Forelimb muscle (tissue), 1 donor: ENCODE results near the gene ZSCAN5A. TPM values are rescaled to one million over a fixed set of nuclear protein-coding genes. Genes with fewer than 3 reads are reported as not detected.
A peak's percentile ranks its signal among the peaks of the same experiment; 100 is the strongest.
"Not testable (repeated sequence)": the region's sequence is repeated elsewhere in the genome, so short reads cannot be mapped to it uniquely, and the experiment has no call there.

Experiments used
- DNase-seq: peaks from one replicate; pipeline ENCODE4 v3.0.0-alpha.2; 2013; ENCODE audit warnings: low read depth
- polyA plus RNA-seq: library from polyadenylated mRNA; unstranded; fragments of 120-200 nt; gene quantifications from one replicate; pipeline ENCODE4 v1.2.1, GENCODE V29; 2013; ENCODE audit not compliant: insufficient read length

Gene ZSCAN5A
- polyA plus RNA-seq, 1 donor, result 6.0 TPM

- no peak for DNase-seq
Measured at GRCh38 chr19:56273563-56274117, 41.0 kb downstream of the ZSCAN5A start.

DNA sequence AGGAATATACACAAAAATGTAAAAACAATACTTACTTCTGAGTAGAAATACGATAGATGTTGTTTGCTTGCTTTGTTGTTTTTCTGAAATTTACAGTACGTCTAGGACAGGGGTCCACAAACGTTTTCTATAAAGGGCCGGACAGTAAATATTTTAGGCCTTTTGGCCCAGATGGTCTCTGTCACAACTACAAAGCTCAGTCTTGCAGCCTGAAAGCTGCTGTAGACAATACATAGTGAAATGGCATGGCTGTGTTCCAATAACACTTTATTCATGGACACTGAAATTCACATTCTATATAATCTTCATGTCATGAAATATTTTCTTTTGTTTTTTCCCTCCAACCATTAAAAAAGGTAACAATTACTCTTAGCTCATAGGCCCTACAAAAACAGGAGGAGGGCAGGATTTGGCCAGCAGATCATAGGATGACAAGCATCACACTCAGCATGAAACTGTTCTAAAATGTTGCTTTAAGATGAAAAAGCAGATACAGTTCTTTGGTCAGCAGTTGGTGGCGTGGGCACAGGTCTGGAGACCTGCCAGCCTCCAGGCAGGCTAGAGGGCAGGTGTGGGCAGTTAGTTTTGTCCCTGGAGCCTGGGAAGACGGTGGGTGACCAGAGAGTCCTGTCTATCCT lies 42.4 kb downstream of the ZSCAN5A start, which contains the start of gene EDDM13:
Gene EDDM13 (plus strand): TSS at position 588 of the 638 bp plus-strand sequence. CDS start 87 bp downstream, outside the sequence.
- no peak for DNase-seq

- DNase-seq, result no peak
Measured at GRCh38 chr19:56271151-56271550, 43.5 kb downstream of the ZSCAN5A start.

DNA sequence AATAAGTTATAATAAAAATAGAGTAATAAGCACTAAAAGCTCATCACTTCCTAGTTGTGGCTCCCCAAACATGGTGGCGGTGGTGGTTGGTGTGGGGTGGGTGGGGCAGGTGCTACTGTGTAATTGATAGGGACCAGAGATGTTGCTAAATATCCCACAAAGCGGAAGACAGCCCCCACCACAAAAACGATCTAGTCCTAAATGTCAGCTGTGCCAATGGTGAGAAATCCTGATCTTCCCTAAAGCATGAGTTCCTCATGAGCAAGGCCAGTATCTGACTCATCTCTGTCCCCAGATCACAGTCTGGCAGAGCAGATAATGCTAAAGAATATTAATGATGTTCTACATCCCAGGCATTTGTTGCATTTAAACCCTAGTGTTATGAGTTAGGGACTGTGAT lies 44.0 kb downstream of the ZSCAN5A start:
- no peak for DNase-seq

DNA sequence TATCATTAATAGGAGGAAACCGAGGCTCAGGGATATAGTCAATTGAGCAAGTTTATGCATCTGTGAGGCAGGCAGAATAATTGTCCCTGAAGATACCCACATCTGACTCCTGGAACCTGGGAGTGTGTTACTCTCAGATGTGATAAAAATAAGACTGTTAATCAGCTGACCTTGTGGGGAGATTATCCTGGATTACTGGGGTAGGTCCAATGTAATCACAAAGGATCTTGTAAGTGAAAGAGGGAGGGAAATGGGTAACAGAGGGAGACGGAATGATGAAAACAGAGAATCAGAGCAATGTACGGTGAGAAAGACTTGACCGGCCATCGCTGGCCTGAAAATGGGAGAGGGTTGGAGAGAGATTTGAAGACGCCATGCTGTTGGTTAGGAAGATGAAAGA lies 45.3 kb downstream of the ZSCAN5A start:
- no peak for DNase-seq

- no peak for DNase-seq
Measured at GRCh38 chr19:56266051-56266450, 48.6 kb downstream of the ZSCAN5A start.

GRCh38 chr19:56263319-56263718 lies 51.3 kb downstream of the ZSCAN5A start:
- no peak for DNase-seq

DNA sequence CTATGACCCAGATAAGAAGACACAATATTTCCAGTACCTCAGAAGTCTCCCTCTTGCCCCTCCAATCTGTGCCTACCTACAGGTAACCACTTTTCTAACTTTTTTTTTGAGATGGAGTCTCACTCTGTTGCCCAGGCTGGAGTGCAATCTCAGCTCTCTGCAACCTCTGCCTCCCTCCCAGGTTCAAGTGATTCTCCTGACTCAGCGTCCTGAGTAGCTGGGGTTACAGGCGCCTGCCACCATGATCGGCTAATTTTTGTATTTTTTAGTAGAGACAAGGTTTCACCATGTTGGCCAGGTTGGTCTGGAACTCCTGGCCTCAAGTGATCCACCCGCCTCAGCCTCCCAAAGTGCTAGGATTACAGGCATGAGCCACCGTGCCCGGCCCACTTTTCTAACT lies 52.7 kb downstream of the ZSCAN5A start:
- DNase-seq, result not testable (repeated sequence)

DNA sequence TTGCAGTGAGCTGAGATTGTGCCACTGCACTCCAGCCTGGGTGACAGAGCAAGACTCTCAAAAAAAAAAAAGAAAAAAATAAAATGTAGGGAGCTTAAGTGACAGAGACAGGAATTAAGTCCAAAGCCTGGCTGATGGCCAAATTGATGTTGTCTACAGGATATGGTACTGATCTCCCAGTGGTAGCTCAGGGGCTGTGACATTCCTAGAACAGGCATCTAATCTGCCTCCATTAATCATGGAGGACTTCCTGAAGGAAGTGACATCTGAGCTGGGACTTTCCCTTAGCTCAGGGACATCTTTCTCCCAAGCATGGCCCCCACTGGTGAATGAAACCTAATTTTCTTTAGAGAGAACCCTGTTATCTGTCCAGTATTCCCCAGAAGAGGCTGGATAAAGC lies 53.5 kb downstream of the ZSCAN5A start:
- DNase-seq, result no peak

DNA sequence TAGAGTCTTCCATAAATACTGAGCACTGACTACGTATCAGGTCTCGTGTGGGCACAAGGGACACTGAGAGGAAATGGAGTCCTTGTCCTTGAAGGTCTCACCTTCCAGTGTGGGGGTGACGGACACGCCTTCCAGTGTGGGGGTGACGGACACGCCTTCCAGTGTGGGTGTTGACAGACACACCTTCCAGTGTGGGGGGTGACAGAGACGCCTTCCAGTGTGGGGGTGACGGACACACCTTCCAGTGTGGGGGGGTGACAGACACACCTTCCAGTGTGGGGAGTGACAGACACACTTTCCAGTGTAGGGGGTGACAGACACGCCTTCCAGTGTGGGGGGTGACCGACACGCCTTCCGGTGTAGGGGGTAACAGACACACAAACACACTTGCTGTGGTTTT lies 56.4 kb downstream of the ZSCAN5A start:
- no peak for DNase-seq

GRCh38 chr19:56253737-56254136 lies 60.9 kb downstream of the ZSCAN5A start:
- DNase-seq, result peak; percentile 44

- no peak for DNase-seq
Measured at GRCh38 chr19:56252699-56253422, 61.8 kb downstream of the ZSCAN5A start.

GRCh38 chr19:56248736-56249338 lies 65.8 kb downstream of the ZSCAN5A start:
- not testable (repeated sequence) for DNase-seq

DNA sequence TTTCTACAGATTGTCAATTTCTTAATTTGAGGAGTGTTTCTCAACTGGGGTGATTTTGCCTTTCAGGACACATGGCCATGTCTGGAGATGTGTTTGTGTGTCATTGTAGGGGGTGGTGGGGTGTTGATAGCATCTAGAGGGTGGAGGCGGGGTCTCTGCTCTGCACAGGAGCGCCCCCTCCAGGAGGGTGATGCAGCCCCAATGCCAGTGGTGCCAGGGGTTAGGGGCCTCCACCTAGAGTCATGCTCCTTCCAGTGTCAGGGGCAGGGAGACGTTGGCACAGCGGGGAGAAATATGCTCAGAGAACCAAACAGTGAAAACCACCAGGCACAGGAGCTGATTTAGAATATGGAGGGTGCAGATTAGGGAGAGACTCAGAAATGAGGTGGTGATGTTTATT lies 68.9 kb downstream of the ZSCAN5A start:
- not testable (repeated sequence) for DNase-seq

- DNase-seq, result no peak
Measured at GRCh38 chr19:56245121-56245740, 69.4 kb downstream of the ZSCAN5A start.

DNA sequence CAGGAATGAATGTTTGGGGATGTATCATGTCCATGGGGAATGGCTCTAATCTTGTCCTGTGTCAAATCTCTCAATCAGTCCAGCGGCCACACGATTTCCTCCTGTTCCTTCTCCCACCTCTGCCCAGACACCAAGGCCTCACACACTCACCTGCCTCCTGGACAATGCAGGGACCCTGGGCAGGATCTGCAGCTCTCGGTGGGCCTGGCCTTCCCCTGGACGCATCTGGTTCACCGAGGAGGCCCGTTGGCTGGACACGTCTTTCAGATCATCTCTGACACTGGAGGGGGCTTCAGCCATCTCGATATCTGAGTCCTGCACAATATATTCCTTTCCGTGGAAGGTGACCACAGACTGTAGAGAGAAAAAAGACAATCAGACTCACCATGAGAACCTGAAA lies 91.2 kb downstream of the ZSCAN5A start:
- no peak for DNase-seq

DNA sequence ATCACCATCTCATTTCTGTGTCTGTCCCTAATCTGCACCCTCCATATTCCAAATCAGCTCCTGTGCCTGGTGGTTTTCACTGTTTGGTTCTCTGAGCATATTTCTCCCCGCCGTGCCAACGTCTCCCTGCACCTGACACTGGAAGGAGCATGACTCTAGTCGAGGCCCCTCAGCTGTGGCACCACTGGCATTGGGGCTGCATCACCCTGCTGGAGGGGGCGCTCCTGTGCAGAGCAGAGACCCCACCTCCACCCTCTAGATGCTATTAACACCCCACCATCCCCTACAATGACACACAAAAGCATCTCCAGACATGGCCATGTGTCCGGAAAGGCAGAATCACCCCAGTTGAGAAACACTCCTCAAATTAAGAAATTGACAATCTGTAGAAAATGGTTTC lies 91.7 kb downstream of the ZSCAN5A start:
- DNase-seq, result no peak

GRCh38 chr19:56221851-56222250 lies 92.8 kb downstream of the ZSCAN5A start:
- DNase-seq, result no peak

DNA sequence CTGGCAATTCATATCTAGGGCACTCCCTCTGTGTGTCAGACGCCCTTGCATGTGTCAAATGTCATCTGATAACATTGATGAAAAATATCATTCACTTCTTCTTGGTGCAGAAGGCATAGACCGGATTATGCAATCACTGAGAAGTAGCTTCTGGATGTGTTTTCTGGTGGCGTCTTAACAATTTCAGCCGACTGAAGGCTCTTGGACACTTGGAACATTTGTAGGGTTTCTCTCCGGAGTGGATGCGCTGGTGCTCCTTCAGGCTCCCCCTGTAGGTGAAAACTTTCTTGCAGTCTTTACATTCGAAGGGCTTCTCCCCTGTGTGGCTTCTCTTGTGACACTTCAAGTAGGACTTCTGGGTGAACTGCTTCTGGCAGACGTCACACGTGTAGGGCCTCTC lies 93.2 kb downstream of the ZSCAN5A start:
- not testable (repeated sequence) for DNase-seq

GRCh38 chr19:56218961-56219360 lies 95.7 kb downstream of the ZSCAN5A start:
- DNase-seq, result no peak

- DNase-seq, result no peak
Measured at GRCh38 chr19:56217039-56217949, 97.3 kb downstream of the ZSCAN5A start.
